Spinal cord (tissue), 10 donors: ENCODE measurements around the gene TBC1D22A. TPM values are rescaled to one million over a fixed set of nuclear protein-coding genes. Genes with fewer than 3 reads are reported as not detected.

Experiments used
- DNase-seq, 6 donors: peaks; one replicate each; pipeline versions ENCODE4 v3.0.0 to v3.0.0-alpha.2; 2013 to 2015; ENCODE audit warnings: low spot score in 6 of 6, low read depth in 4 of 6
- H3K27ac ChIP-seq: one replicate; pipeline ENCODE4 v1.5.1; 2013; ENCODE audit warnings: low read depth, low read length, control low read depth
- H3K27me3 ChIP-seq: one replicate; pipeline ENCODE4 v1.6.1; 2013; ENCODE audit warnings: low read length; ENCODE audit not compliant: control insufficient read depth, insufficient read depth
- H3K36me3 ChIP-seq: one replicate; pipeline ENCODE4 v1.6.1; 2013; ENCODE audit warnings: low read length; ENCODE audit not compliant: control insufficient read depth, insufficient read depth
- H3K4me1 ChIP-seq: one replicate; pipeline ENCODE4 v1.6.1; 2013; ENCODE audit warnings: low read length; ENCODE audit not compliant: control insufficient read depth, insufficient read depth
- H3K4me3 ChIP-seq: one replicate; pipeline ENCODE4 v1.5.1; 2013; ENCODE audit warnings: low read depth, low read length, control low read depth
- H3K9me3 ChIP-seq: one replicate; pipeline ENCODE4 v1.6.1; 2013; ENCODE audit warnings: low read length; ENCODE audit not compliant: control insufficient read depth, insufficient read depth
- WGBS: methylation state at CpG from one replicate; pipeline ENCODE4 v1.1.5; 2013; ENCODE audit warnings: missing lambda C conversion rate; ENCODE audit not compliant: insufficient coverage; 5-methylcytosine and 5-hydroxymethylcytosine counted together
- polyA plus RNA-seq, 2 donors: library from polyadenylated mRNA; unstranded; fragments of 120-200 nt; gene quantifications; one replicate each; pipeline ENCODE4 v1.2.1, GENCODE V29; 2013; ENCODE audit not compliant: insufficient read length in 2 of 2
- total RNA-seq, 2 donors: library from RNA; depleted of rRNA in 1 of 2; stranded (reverse); fragments of 120-200 nt in 1 of 2; fragments of >200 nt in 1 of 2; gene quantifications; one replicate each; pipeline versions ENCODE4 v1.2.3 to v1.2.4, GENCODE V29; 2013 to 2014
- donor health status: healthy.

Gene TBC1D22A
- total and polyA plus RNA-seq, 4 donors = 7.1 to 14.6 (median 10.8) TPM

DNA sequence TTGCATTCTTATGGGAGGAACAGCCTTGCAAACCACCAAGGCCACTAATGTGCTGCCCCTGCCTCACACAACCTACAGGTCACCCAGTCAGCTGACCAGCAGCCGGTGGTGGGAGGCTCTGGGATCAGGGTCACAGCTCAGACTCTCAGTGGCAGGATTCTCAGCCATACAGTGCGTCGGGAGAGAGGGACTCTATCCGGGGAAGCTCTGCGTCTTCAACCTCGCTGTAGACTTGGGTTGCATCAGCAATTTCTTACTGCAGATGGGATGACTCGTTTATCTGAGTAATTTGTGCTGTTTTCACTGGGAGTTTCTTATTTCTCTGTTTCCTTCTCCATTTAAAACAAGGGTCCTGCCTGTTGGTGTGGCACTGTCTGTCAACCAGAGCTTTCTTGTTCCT lies 257.7 kb downstream of the TBC1D22A start:
- Histone ChIP-seq H3K27ac (no peak overlapping the region), H3K36me3 (peaks cover 10% of the 10 kb centered on the region), H3K9me3 (no peaks in the 10 kb centered on the region), H3K27me3 (no peaks in the 10 kb centered on the region), H3K4me1 (peaks cover 31% of the 10 kb centered on the region), H3K4me3 (no peak overlapping the region)
- DNase-seq = no peak
- WGBS = 100% methylated on average over 3 of the region's 7 CpGs

- Histone ChIP-seq H3K27me3 (no peaks in the 10 kb centered on the region), H3K36me3 (peaks cover 5% of the 10 kb centered on the region), H3K4me3 (no peak overlapping the region), H3K27ac (no peak overlapping the region), H3K9me3 (no peaks in the 10 kb centered on the region), H3K4me1 (peaks cover 20% of the 10 kb centered on the region)
- DNase-seq = no peak
- 100% methylated on average over 2 of the region's 7 CpGs for WGBS
Observed at GRCh38 chr22:47021371-47022074, 259.1 kb downstream of the TBC1D22A start.

DNA sequence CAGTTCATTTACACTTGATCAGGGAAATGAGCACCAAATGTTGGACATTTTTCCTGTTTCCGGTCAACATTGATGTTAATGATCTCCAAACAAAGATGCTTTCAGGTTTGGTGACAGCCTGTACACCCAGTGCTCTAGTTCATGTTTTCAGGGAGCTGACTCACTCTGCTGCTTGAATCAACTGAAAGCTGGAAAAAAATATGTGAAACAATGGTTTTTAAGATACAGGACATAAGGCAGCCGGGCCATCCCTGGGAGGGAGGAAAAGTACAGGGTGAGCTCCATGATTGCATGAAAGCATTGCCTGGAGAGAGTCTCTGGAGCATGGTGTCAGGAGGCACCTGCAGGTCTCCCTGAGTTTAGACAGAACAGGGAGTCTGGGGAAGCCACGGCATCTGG lies 259.6 kb downstream of the TBC1D22A start:
- H3K36me3 ChIP-seq = peaks cover 3% of the 10 kb centered on the region
- no peaks in the 10 kb centered on the region for H3K27me3 ChIP-seq
- H3K27ac ChIP-seq = no peak overlapping the region
- H3K4me3 ChIP-seq = no peak overlapping the region
- H3K9me3 ChIP-seq = no peaks in the 10 kb centered on the region
- WGBS = 91% methylated on average over 2 of the region's 3 CpGs
- no peak for DNase-seq
- peaks cover 20% of the 10 kb centered on the region for H3K4me1 ChIP-seq

DNA sequence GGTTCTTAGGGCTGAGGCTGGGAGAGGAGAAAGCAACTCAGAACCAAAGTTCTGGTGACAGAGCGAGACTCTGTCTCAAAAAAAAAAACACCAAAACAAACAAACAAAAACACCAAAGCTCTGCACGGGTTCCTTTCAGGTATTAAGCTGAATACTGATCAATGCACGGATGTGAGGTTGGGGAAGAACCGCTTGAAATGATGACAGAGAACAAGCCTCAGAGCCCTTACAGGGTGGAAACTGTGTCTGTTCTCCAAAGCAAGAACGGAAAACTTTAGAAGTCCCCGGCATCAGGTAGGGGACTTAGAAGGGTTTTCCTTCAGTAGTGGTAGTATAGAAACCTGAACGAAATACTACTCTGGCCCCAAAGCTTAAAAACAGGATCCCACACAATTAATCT lies 260.0 kb downstream of the TBC1D22A start:
- H3K27ac ChIP-seq = no peak overlapping the region
- WGBS = 96% methylated on average over 5 of the region's 7 CpGs
- H3K36me3 ChIP-seq = peaks cover 3% of the 10 kb centered on the region
- no peaks in the 10 kb centered on the region for H3K9me3 ChIP-seq
- H3K4me3 ChIP-seq = no peak overlapping the region
- peaks cover 18% of the 10 kb centered on the region for H3K4me1 ChIP-seq
- H3K27me3 ChIP-seq = no peaks in the 10 kb centered on the region
- no peak for DNase-seq

GRCh38 chr22:47023871-47024270 lies 261.4 kb downstream of the TBC1D22A start:
- Histone ChIP-seq H3K4me1 (peaks cover 16% of the 10 kb centered on the region), H3K4me3 (no peak overlapping the region), H3K27me3 (no peaks in the 10 kb centered on the region), H3K36me3 (no peaks in the 10 kb centered on the region), H3K27ac (no peak overlapping the region), H3K9me3 (no peaks in the 10 kb centered on the region)
- WGBS = 92% methylated on average over 7 of the region's 13 CpGs
- no peak for DNase-seq

DNA sequence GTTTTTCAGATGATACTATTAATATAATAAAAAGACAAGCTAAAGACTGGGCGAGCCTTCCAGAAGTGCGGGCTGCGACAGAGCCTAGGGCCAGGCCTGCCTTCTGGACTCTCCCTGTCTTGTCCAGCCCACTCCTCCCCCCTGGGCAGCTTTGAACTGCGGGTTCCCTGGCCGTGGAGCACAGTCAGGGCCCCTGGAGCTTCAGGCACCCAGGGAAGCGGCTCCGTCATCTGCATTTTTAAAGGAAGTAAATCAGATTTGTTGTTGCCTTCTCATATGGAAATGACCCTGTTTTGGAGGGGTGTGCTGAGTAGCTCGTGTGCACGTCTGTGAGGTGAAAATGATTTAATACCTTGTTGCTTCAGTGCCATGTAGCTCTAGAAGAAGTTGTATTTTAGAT lies 265.3 kb downstream of the TBC1D22A start:
- Histone ChIP-seq H3K27me3 (no peaks in the 10 kb centered on the region), H3K4me1 (peaks cover 34% of the 10 kb centered on the region), H3K4me3 (no peak overlapping the region), H3K27ac (no peak overlapping the region), H3K36me3 (peaks cover 12% of the 10 kb centered on the region), H3K9me3 (no peaks in the 10 kb centered on the region)
- 77% methylated on average over 8 of the region's 9 CpGs for WGBS
- DNase-seq = no peak

GRCh38 chr22:47029244-47030074 lies 267.0 kb downstream of the TBC1D22A start:
- WGBS = 53% methylated on average over 26 of the region's 26 CpGs
- Histone ChIP-seq H3K4me3 (no peak overlapping the region), H3K27me3 (no peaks in the 10 kb centered on the region), H3K27ac (no peak overlapping the region), H3K4me1 (peaks cover 34% of the 10 kb centered on the region), H3K9me3 (no peaks in the 10 kb centered on the region), H3K36me3 (peaks cover 12% of the 10 kb centered on the region)
- DNase-seq = peak in 2 of 6 donors; percentile 22 to 41

DNA sequence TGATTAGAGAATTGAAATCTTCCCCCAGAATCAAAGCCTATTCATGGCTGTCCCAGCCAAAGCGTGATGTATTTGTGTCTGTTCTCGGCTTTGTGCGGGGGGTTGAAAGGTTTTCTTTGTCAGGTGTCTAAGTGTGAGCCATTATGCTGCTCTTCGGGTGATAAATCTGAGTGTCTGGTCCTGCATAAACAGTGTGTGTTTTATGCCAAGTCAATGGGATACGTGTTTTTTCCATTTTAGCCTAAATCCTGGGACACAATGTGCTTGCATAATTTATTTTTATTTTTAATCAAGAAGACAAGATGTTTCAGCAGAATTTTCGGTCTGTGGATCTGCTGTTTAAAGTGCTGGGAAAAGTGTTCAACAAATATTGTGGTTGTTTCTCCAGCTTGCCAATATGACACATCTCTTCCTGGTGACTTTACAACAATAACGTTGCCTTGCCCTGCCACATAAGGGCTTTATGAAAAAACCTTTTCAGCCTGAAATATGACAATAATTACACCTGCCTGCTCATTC lies 267.8 kb downstream of the TBC1D22A start:
- no peak overlapping the region for H3K4me3 ChIP-seq
- DNase-seq = peak in 3 of 6 donors; percentile 27 to 82 (median 74)
- no peak overlapping the region for H3K27ac ChIP-seq
- no peaks in the 10 kb centered on the region for H3K9me3 ChIP-seq
- no peaks in the 10 kb centered on the region for H3K27me3 ChIP-seq
- 31% methylated on average over 4 of the region's 7 CpGs for WGBS
- peaks cover 16% of the 10 kb centered on the region for H3K36me3 ChIP-seq
- H3K4me1 ChIP-seq = peaks cover 37% of the 10 kb centered on the region

GRCh38 chr22:47030881-47031627 lies 268.6 kb downstream of the TBC1D22A start:
- H3K27ac ChIP-seq = no peak overlapping the region
- H3K36me3 ChIP-seq = peaks cover 17% of the 10 kb centered on the region
- no peaks in the 10 kb centered on the region for H3K27me3 ChIP-seq
- no peaks in the 10 kb centered on the region for H3K9me3 ChIP-seq
- 79% methylated on average over 24 of the region's 24 CpGs for WGBS
- no peak overlapping the region for H3K4me3 ChIP-seq
- H3K4me1 ChIP-seq = peaks cover 42% of the 10 kb centered on the region
- DNase-seq = no peak
